ENCODE data around the gene LRWD1.

DNA sequence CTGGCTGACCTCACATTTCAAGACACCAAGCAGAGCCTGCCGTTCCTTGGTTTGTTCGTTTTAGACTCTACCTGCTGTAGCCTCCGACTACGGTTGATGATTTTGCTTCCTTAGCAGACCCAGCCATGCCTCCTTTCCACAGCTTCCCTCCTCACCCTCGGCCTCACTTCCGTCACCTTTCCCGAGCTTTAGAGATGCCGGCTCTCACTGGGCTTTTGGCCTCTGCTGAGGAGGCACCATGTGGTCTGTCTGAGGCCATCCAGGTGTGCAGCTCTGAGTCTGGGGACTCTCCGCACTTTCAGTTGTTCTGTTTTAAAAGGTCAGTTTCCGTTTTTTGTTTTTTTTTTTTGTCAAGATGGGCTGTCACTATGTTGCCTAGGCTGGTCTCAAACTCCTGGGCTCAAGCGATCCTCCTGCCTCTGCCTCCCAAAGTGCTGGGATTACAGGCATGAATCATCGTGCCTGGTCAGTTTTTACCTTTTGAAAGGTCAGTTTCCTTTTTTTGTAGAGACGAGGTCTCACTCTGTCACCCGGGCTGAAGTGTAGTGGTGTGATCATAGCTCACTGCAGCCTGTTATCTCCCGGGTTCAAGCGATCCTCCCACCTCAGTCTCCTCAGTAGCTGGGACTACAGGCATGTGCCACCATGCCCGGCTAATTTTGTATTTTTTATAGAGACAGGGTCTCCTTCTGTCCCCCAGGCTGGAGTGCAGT is 19.7 kb upstream of the LRWD1 start:
- TF ChIP-seq, protein P1, sequence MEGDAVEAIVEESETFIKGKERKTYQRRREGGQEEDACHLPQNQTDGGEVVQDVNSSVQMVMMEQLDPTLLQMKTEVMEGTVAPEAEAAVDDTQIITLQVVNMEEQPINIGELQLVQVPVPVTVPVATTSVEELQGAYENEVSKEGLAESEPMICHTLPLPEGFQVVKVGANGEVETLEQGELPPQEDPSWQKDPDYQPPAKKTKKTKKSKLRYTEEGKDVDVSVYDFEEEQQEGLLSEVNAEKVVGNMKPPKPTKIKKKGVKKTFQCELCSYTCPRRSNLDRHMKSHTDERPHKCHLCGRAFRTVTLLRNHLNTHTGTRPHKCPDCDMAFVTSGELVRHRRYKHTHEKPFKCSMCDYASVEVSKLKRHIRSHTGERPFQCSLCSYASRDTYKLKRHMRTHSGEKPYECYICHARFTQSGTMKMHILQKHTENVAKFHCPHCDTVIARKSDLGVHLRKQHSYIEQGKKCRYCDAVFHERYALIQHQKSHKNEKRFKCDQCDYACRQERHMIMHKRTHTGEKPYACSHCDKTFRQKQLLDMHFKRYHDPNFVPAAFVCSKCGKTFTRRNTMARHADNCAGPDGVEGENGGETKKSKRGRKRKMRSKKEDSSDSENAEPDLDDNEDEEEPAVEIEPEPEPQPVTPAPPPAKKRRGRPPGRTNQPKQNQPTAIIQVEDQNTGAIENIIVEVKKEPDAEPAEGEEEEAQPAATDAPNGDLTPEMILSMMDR (IDR thresholded peaks at IDR 0.05; ENCODE audit: poor library complexity), result no peak
- TF ChIP-seq EZH2 (IDR thresholded peaks at IDR 0.05; ENCODE audit: borderline replicate concordance), result no peak
- no peak for TF ChIP-seq EZH2phosphoT487 (IDR thresholded peaks at IDR 0.05; ENCODE audit: low read depth, severe bottlenecking, unreplicated experiment)
